Pancreas (tissue), 10 donors: Measurements from ENCODE around the gene DOK7. TPM values are rescaled to one million over a fixed set of nuclear protein-coding genes. Genes with fewer than 3 reads are reported as not detected.

ENCODE experiments used
- ATAC-seq, 4 donors: fragments of 200-7000 bp; cut with Tn5 transposase; one replicate each; pipeline versions ENCODE4 v1.8.0 to v1.9.1; 2020; ENCODE audit warnings: mild to moderate bottlenecking in 4 of 4, moderate library complexity in 4 of 4
- DNase-seq, 6 donors: peaks; one replicate each; pipeline ENCODE4 v3.0.0-alpha.2; 2020
- FAIRE-seq: peaks from 2 replicates; lab custom pipeline; 2012; peaks lifted over from hg19 to GRCh38; lab: Jason Lieb, UNC
- H3K27ac ChIP-seq, 4 donors: fragments of 200-600 bp; sonication (generic); 1 replicate in 3 of 4; 2 replicates in 1 of 4; pipeline versions ENCODE4 v1.5.0 to v1.8.0; 2020
- H3K27me3 ChIP-seq, 4 donors: fragments of 200-600 bp; one replicate each; pipeline ENCODE4 v1.8.0; 2021
- H3K36me3 ChIP-seq, 3 donors: fragments of 200-600 bp; sonication (generic) in 1 of 3; one replicate each; pipeline versions ENCODE4 v1.5.0 to v1.8.0; 2020 to 2021
- H3K4me1 ChIP-seq, 3 donors: fragments of 200-600 bp; one replicate each; pipeline ENCODE4 v1.8.0; 2021
- H3K4me3 ChIP-seq, 4 donors: fragments of 200-600 bp; sonication (generic) in 2 of 4; one replicate each; pipeline versions ENCODE4 v1.5.0 to v1.8.0; 2020 to 2021
- H3K9me3 ChIP-seq, 4 donors: fragments of 200-600 bp; one replicate each; pipeline ENCODE4 v1.8.0; 2021
- WGBS, 2 donors: extraction: QIAGEN DNeasy Blood & Tissue Kit; methylation state at CpG; one replicate each; pipeline ENCODE4 v1.1.7; 2013; 5-methylcytosine and 5-hydroxymethylcytosine counted together
- intact Hi-C, 3 donors: fragments of 100-400 bp; cut with DNase I; formaldehyde crosslinking; loops; one replicate each; pipeline versions ENCODE4 v1.11.1 to v1.14.2; 2022
- polyA plus RNA-seq, 2 donors: library from polyadenylated mRNA; stranded (reverse); fragments of 200-250 nt; gene quantifications; one replicate each; pipeline ENCODE4 v1.2.3, GENCODE V29; 2013
- total RNA-seq, 6 donors: library from RNA; stranded (reverse); fragmentation: NEBNext Ultra II Directional in 4 of 6; extraction: Animal tissue kit (Norgen Biotek cat#: 25700) in 4 of 6; gene quantifications; one replicate each; pipeline versions ENCODE4 v1.2.1 to v1.2.4, GENCODE V29; 2021 to 2023
- TF ChIP-seq, protein P1 (sequence below), 4 donors: fragments of 200-600 bp; sonication (generic) in 3 of 4; IDR thresholded peaks; one replicate each; pipeline versions ENCODE4 v1.5.0 to v1.8.0; 2021; ENCODE audit warnings: antibody characterized with exemption in 4 of 4
- donor health status: healthy with polysubstance abuse.
- donor health status: DM: no; HTN: no; CAD: no; lungs with moderate emphysema.
- donor health status: DM: no; HTN: no; CAD: no.
- donor health status: control.
- donor health status: control.
- donor health status: Bipolar disorder and iron deficiency.
- donor health status: DM: yes; HTN: yes; CAD: no.
- donor health status: DM: no; HTN: no; CAD: no.
- donor health status: DM: no; HTN: no; CAD: no.
- donor health status: DM: yes; HTN: yes; CAD: no.

The DOK7 gene
- total and polyA plus RNA-seq, 8 donors = 2.5 to 8.0 (median 4.2) TPM

DNA sequence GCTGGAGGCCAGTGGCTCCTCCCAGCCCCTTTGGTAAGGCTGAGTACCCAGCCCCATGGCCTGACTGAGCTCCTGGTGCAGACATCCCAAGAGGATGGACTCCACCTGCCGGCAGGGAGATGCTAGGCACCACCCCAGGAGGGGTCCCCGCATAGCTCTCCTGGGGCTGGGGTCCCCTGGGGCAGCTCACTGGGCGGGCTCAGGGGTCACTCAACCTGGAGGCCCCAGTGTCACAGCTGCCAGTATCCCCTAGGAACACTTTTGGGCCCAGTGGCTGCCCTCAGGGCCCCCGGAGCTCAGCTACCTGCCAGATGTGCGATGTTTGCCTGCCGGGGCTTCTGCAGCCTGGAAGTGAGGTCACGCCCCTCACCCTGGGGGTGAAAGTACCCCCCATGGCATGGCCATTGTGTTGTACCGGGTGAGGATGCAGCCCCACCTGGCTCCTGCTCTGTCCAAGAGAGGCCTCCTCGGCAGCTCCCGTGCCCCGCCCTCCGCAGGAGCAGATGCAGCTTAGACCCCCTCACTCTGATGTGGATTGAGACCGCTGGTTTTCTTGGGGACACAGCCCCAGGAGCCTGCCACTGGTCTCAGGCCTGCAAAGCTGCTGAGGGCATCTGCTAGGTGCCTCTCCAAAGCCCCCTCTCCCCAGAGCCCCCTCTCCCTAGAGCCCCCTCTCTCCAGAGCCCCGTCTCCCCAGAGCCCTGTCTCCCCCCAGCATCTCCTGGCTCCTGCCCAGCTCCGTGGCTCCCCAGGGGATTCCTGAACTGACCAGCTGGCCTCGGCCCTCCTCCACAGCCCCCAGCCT is 28.0 kb upstream of the DOK7 start:
- Histone ChIP-seq H3K36me3 (no peaks in the 10 kb centered on the region), H3K4me3 (no peak overlapping the region), H3K27me3 (no peaks in the 10 kb centered on the region), H3K9me3 (no peaks in the 10 kb centered on the region), H3K27ac (no peak overlapping the region), H3K4me1 (no peaks in the 10 kb centered on the region)
- TF ChIP-seq, protein P1, sequence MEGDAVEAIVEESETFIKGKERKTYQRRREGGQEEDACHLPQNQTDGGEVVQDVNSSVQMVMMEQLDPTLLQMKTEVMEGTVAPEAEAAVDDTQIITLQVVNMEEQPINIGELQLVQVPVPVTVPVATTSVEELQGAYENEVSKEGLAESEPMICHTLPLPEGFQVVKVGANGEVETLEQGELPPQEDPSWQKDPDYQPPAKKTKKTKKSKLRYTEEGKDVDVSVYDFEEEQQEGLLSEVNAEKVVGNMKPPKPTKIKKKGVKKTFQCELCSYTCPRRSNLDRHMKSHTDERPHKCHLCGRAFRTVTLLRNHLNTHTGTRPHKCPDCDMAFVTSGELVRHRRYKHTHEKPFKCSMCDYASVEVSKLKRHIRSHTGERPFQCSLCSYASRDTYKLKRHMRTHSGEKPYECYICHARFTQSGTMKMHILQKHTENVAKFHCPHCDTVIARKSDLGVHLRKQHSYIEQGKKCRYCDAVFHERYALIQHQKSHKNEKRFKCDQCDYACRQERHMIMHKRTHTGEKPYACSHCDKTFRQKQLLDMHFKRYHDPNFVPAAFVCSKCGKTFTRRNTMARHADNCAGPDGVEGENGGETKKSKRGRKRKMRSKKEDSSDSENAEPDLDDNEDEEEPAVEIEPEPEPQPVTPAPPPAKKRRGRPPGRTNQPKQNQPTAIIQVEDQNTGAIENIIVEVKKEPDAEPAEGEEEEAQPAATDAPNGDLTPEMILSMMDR (IDR thresholded peaks at IDR 0.05) = no peak
- FAIRE-seq (no peak), ATAC-seq (no peak), DNase-seq (no peak)
- WGBS, 2 donors = 78 to 88% methylated on average over 15 to 16 of the region's 16 CpGs
- intact Hi-C loops = no loop called here

- intact Hi-C loops = no loop called here
- no peaks in the 10 kb centered on the region for H3K9me3 ChIP-seq
- no peaks in the 10 kb centered on the region for H3K4me1 ChIP-seq
- H3K27ac ChIP-seq = no peak overlapping the region
- FAIRE-seq (no peak), ATAC-seq (no peak), DNase-seq (no peak)
- H3K36me3 ChIP-seq = no peaks in the 10 kb centered on the region
- no peak overlapping the region for H3K4me3 ChIP-seq
- 72 to 78% methylated on average over 4 of the region's 4 CpGs for WGBS, 2 donors
- TF ChIP-seq, protein P1 (IDR thresholded peaks at IDR 0.05) = no peak
- H3K27me3 ChIP-seq = no peaks in the 10 kb centered on the region
Measured at GRCh38 chr4:3435686-3435956, 27.5 kb upstream of the DOK7 start.

DNA sequence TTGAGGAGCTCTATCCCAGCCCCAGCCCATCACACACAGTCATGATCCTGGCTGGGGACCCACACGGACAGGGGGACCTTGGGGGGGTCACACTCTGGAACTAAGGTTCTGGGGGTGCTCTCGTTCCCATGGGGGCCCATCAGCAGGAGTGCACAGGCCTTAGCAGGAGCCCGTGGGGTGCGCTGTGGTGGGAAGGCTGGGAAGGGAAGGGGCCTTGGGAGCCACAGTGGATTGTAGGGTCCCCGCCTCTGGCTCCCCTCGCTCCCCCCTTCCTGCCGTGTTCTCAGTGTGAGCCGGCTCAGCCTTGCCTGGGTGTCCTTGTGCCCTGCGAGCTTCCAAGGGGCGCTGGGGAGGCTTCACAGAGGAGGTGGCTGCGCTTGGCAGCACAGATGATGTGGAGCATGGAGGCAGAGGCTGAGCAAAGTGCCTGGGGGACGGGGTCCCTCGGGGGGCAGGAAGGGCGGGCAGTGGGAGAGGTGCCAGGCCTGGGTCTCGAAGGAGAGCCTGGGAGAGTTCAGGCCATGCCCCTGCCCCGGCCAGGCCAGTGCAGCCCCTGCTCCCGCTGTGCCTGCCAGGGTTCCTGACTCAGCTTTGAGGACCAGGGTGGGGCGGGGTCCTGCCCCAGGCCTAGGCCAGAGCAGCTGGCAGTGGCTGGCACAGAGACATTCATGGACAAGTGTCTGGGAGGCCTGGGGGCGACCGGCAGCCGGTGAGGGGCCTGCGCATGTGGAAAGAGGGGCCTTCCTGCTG is 26.9 kb upstream of the DOK7 start:
- no peak overlapping the region for H3K4me3 ChIP-seq
- ATAC-seq (no peak), FAIRE-seq (no peak), DNase-seq (peak in 1 of 6 donors; percentile 12)
- no peaks in the 10 kb centered on the region for H3K36me3 ChIP-seq
- H3K9me3 ChIP-seq = no peaks in the 10 kb centered on the region
- 85 to 90% methylated on average over 21 to 22 of the region's 22 CpGs for WGBS, 2 donors
- intact Hi-C loops = no loop called here
- no peaks in the 10 kb centered on the region for H3K27me3 ChIP-seq
- no peaks in the 10 kb centered on the region for H3K4me1 ChIP-seq
- H3K27ac ChIP-seq = no peak overlapping the region
- TF ChIP-seq, protein P1 (IDR thresholded peaks at IDR 0.05) = no peak

GRCh38 chr4:3436798-3437581 is 26.1 kb upstream of the DOK7 start:
- WGBS, 2 donors = 87 to 88% methylated on average over 19 of the region's 19 CpGs
- TF ChIP-seq, protein P1 (IDR thresholded peaks at IDR 0.05) = no peak
- Histone ChIP-seq H3K9me3 (no peaks in the 10 kb centered on the region), H3K4me3 (no peak overlapping the region), H3K27ac (no peak overlapping the region), H3K36me3 (no peaks in the 10 kb centered on the region), H3K27me3 (no peaks in the 10 kb centered on the region), H3K4me1 (no peaks in the 10 kb centered on the region)
- no peak for FAIRE-seq
- peak in 3 of 6 donors; percentile 30 to 74 (median 52) for DNase-seq
- peak; percentile 80 to 88 (median 82) for ATAC-seq
- intact Hi-C loops = no loop called here
